ENCODE measurements around the gene THADA. TPM values are rescaled to one million over a fixed set of nuclear protein-coding genes. Genes with fewer than 3 reads are reported as not detected.
"Not testable (repeated sequence)": the region's sequence is repeated elsewhere in the genome, so short reads cannot be mapped to it uniquely, and the experiment has no call there.

THADA gene
- polyA plus RNA-seq, 1 donor = 17.0 TPM

DNA sequence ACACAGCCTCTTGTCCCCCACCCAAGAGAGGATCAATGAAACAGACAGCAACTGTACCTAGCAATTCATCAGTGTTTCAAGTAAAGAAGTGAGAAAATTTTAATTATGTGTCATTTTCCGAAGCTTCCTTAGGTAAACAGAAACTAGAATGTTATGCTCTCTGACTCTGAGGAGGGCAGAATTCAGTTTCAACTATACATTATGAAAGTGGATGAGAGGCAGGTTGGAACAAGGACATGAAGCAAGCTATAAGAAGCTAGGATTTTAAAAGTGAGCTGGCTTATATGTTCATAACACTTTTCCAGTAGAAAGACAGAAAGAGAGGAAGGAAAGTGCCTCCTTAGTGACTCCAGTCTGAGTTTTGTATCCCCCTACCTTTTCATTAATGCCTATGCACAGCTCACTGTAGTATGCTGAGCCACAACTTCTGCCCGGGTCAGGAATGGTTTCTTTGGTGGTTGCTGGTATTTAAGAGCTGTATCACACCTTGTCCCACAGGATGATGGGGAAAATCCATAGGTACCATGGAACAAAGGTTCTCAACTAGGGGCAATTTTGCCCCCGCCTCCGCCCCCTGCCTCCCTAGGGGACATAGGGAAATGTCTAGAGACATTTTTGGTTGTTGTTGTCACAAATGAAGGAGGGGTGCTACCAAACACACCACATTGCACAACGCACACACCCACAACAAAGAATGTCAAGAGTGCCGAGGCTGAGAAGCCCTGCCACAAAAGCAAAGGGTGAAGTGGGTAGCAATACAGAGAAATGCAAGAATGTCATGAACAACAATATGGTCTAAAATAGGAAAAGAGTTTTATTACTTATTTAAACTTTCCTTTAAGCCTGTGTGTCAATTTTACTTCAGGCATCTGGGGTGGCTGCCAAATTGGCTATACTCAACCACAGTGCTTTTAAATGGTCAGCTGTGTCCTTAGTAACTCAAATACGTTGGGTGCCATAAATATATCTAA lies 208.5 kb downstream of the THADA start:
- no peak for DNase-seq (ENCODE audit: low read depth)

- not testable (repeated sequence) for DNase-seq (ENCODE audit: low read depth)
Measured at GRCh38 chr2:43386679-43387078, 209.2 kb downstream of the THADA start.

DNA sequence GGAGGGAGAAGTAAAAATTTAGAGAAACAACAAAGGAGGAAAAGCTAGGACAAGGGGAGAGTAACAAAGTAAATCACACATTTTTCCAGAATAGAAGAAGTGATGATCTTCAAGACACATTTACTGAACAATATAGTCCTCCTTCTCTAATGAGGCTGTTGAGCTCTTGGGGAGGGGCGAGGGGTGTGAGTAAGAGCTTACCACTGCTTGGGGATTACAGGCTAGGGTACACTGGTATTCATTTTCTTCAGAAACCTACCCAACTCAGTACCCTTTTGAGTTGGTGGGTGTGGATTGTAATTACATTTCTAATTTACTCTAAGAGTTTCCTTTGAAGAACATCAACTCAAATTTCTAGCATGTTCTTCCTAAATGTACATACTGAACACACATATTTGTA lies 211.7 kb downstream of the THADA start:
- no peak for DNase-seq (ENCODE audit: low read depth)

DNA sequence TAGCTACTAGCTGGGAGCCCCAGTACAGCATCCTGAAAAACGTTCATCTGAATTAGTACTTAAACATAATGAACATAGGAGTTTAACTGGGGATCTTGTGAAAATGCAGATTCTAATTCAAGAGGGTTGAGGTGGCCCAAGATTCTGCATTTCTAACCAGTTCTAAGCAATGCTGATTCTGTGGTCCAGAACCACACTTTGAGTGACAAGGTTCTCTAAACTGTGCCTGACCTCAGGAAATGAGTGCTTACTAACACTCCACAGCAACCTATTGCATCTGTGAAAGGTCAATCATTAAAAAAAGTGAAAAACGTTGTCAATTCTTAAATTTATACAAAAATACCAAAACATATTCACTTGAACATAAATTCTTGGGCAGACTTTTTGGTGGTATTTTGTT lies 212.3 kb downstream of the THADA start:
- no peak for DNase-seq (ENCODE audit: low read depth)

DNA sequence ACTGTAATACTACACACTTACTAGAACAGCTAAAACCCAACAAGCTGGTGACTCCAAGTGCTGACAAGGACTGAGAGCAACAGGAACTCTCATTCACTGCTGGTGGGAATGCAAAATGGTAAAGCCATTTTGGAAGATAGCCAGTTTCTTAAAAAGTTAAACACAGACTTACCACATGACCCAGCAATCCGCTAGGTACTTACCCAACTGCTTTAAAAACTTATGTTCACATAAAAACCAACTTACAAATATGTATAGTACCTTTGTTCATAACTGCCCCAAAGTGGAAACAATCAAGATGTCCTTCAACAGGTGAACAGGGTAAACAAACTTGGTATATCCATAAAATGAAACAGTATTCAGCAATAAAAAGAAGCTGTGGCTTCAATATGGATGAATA lies 216.3 kb downstream of the THADA start:
- no peak for DNase-seq (ENCODE audit: low read depth)

DNA sequence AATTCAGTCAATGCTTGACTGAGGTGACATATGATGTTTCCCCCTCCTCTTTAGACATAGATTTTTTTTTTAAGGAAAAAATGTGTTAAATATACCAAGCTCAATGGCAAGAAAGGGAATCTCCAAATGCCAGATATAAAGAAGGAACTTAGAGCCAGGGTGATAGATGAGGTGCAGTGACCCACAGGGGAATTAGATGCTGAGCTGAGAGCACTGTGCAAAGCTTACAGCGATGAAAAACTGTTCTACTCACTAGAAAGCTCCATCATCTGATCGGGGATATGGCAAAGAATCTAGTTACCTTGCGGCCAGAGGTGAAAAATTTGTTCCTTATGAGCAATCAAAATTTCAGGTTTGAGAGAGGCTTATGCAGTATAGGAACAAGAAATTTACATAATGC lies 218.5 kb downstream of the THADA start:
- DNase-seq (ENCODE audit: low read depth) = no peak

DNA sequence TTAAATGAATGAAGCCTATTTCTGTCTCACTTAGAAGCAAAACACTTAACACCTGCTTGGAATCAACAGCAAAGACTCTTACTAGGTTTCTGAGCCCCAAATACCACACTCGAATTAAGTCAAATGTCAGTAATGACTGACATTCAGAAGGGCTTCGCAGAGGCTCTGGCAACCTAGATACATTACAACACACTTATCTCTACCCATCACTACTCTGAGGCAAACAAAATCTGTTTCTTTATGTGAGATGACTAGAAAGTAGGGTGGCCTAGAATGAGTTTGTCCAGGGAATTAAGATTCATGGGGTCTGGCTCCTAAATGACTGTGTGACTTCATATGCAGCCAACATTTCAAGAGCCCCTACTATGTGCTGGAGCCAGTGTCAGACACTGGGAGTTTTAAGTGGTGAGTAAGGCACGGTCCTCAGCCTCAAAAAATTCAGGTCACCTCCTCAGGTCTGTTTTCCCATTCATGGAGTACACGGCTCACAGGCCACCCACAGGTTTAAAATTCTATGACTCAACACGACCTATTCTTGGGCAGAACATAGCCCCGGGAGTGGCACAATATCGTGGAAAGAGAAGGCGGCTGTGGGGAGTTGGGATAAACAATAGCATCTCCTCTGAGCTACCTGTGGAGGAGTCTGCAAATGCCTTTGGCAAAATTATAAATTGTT lies 219.2 kb downstream of the THADA start:
- DNase-seq (ENCODE audit: low read depth) = no peak

GRCh38 chr2:43375746-43376522 lies 219.9 kb downstream of the THADA start:
- DNase-seq (ENCODE audit: low read depth) = no peak

GRCh38 chr2:43372416-43373081 lies 223.3 kb downstream of the THADA start:
- no peak for DNase-seq (ENCODE audit: low read depth)

DNA sequence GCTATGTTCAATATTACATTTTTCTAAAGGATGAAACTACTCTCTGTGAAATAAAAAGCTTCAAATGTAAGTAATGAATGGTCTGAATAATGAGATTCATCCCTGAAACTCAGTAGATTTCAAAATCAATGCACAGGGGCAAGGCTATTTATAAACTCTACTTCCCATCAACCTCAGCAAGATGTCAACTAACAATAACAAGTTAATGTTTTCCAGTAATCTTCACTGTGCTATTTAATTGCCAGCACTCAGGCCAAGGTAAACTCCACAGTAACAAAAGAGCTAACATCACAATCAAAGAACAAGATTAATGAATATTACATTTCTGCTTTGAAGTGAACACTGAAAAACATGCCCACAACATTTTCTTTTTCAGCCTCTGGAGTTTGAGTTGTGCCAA lies 225.1 kb downstream of the THADA start:
- DNase-seq (ENCODE audit: low read depth) = no peak

- no peak for DNase-seq (ENCODE audit: low read depth)
Measured at GRCh38 chr2:43370146-43370545, 225.7 kb downstream of the THADA start.

DNA sequence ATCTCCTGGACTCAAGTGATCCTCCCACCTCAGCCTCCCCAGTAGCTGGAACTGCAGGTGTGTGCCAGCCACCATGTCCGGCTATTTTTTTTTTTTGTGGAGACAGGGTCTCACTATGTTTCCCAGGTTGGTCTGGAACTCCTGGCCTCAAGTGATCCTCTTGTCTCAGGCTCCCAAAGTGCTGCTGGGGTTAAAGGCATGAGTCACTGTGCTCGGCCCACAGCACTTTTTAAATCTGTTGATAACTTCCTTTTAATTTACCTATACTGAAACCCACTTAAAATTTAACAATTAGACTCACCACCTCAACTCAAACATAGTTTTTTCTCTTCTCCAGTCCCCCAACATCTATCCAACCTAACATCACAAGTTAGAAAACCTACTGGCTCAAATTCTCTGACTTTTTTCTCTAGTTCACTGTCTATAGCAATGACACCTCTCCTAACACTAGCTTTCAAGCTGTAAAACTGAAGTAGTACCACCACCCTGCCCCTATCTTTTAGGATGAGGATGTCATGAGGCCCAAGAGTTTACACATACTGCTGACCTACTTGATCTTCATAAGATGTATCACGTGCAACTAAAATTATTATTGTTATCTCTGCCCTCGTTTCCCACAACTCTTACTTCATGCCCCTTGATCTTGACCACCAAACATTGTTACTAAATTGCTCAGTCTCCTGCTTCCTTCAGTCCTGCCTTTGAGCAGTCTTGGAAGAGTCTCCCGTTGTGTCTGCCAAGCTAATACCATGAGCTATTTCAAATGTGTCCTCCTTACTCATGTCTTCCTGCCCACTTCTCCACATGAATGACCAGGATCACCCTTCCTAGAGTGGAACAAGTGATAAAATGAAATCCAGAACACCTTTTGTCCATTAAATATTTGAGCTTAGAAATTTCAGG lies 227.1 kb downstream of the THADA start:
- no peak for DNase-seq (ENCODE audit: low read depth)

- no peak for DNase-seq (ENCODE audit: low read depth)
Measured at GRCh38 chr2:43367012-43367782, 228.6 kb downstream of the THADA start.

GRCh38 chr2:43363120-43363519 lies 232.7 kb downstream of the THADA start:
- DNase-seq (ENCODE audit: low read depth) = no peak

DNA sequence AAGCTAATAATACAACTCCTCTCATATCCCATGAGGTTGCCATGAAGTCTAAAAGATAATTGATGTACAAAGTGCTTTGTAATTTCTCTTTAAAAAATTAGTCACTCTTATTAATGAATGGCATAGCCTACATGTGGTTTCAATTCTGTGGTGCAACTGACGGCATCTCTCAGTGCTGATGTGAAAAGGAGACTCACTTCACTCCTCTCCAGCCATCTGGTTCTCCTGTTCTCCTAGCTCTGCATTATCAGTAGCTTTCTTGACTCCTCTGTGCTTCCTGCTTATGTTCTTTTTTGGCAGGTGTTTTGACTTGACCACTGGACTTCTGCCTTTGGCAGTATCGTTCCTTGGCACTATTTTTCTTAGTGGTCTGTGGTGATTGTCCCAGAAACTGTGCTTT lies 234.6 kb downstream of the THADA start:
- no peak for DNase-seq (ENCODE audit: low read depth)

DNA sequence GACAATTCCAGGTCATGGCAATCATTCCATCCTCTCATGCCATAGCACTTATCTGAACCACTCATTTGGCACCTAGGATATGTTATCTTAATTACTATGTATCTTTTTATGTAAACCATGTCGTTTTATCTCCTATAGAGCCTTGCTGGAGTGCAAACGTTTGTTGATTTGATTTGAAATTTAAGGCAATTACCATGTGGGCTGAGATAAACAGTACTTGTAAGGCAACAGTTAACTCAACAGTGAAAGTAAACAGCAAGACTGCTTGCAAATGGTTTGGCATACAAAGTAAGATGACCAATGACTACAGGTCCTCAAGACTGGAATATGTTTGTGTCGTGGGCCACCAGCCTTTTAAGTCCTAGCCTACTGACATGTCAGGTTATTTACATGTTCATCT lies 235.7 kb downstream of the THADA start:
- no peak for DNase-seq (ENCODE audit: low read depth)

- DNase-seq (ENCODE audit: low read depth) = no peak
Measured at GRCh38 chr2:43358410-43359201, 237.2 kb downstream of the THADA start.

- no peak for DNase-seq (ENCODE audit: low read depth)
Measured at GRCh38 chr2:43356774-43357173, 239.1 kb downstream of the THADA start.

- DNase-seq (ENCODE audit: low read depth) = no peak
Measured at GRCh38 chr2:43355399-43355798, 240.4 kb downstream of the THADA start.

Data from forelimb muscle (tissue), 1 donor.